Urinary bladder (tissue), 4 donors: ENCODE data around the gene CAB39. TPM values are rescaled to one million over a fixed set of nuclear protein-coding genes. Genes with fewer than 3 reads are reported as not detected.
"Not testable (repeated sequence)": the region's sequence is repeated elsewhere in the genome, so short reads cannot be mapped to it uniquely, and the experiment has no call there.

Experiments
- DNase-seq: peaks from one replicate; pipeline ENCODE4 v3.0.0-alpha.2; 2015; ENCODE audit errors: extremely low spot score
- H3K27ac ChIP-seq: one replicate; pipeline ENCODE4 v1.5.1; 2013; ENCODE audit warnings: low read depth, mild to moderate bottlenecking, moderate library complexity
- H3K36me3 ChIP-seq: one replicate; pipeline ENCODE4 v1.6.1; 2013; ENCODE audit warnings: mild to moderate bottlenecking, moderate library complexity; ENCODE audit not compliant: insufficient read depth
- H3K4me1 ChIP-seq: one replicate; pipeline ENCODE4 v1.6.1; 2013; ENCODE audit warnings: mild to moderate bottlenecking, moderate library complexity; ENCODE audit not compliant: insufficient read depth
- H3K4me3 ChIP-seq: one replicate; pipeline ENCODE4 v1.5.1; 2013; ENCODE audit warnings: low read depth, low read length
- WGBS: extraction: QIAGEN DNeasy Blood & Tissue Kit; methylation state at CpG from one replicate; pipeline ENCODE4 v1.1.7; 2013; 5-methylcytosine and 5-hydroxymethylcytosine counted together
- polyA plus RNA-seq: library from polyadenylated mRNA; stranded (reverse); fragments of 200-250 nt; gene quantifications from one replicate; pipeline ENCODE4 v1.2.3, GENCODE V29; 2013
- total RNA-seq: library from RNA; depleted of rRNA; stranded (reverse); fragments of >200 nt; gene quantifications from one replicate; pipeline ENCODE4 v1.2.3, GENCODE V29; 2014
- donor health status: healthy with polysubstance abuse.
- donor health status: healthy.

Gene CAB39
- total and polyA plus RNA-seq, 2 donors, result 42.9 to 90.5 TPM

- H3K4me3 ChIP-seq, result no peak overlapping the region
- no peak for DNase-seq
- no peak overlapping the region for H3K27ac ChIP-seq
- WGBS, result 90% methylated on average over 11 of the region's 11 CpGs
- no peaks in the 10 kb centered on the region for H3K4me1 ChIP-seq
- H3K36me3 ChIP-seq, result no peaks in the 10 kb centered on the region
Measured at GRCh38 chr2:230711224-230711623, 1.4 kb upstream of the CAB39 start.

GRCh38 chr2:230713331-230714135, 891 bp downstream of the CAB39 start:
- Histone ChIP-seq H3K4me1 (no peaks in the 10 kb centered on the region), H3K4me3 (peak overlapping the region; percentile 99), H3K36me3 (no peaks in the 10 kb centered on the region), H3K27ac (peak overlapping the region; percentile 93)
- under 1% methylated on average over 62 of the region's 62 CpGs for WGBS
- no peak for DNase-seq

GRCh38 chr2:230714136-230714480, 1.5 kb downstream of the CAB39 start:
- Histone ChIP-seq H3K36me3 (no peaks in the 10 kb centered on the region), H3K4me1 (no peaks in the 10 kb centered on the region), H3K4me3 (peak overlapping the region; percentile 99), H3K27ac (peak overlapping the region; percentile 93)
- under 1% methylated on average over 4 of the region's 4 CpGs for WGBS
- no peak for DNase-seq

GRCh38 chr2:230715201-230715600, 2.6 kb downstream of the CAB39 start:
- H3K4me3 ChIP-seq, result no peak overlapping the region
- DNase-seq, result no peak
- 71% methylated on average over 3 of the region's 3 CpGs for WGBS
- no peaks in the 10 kb centered on the region for H3K36me3 ChIP-seq
- H3K4me1 ChIP-seq, result no peaks in the 10 kb centered on the region
- no peak overlapping the region for H3K27ac ChIP-seq

- 98% methylated on average over 4 of the region's 4 CpGs for WGBS
- H3K27ac ChIP-seq, result no peak overlapping the region
- H3K36me3 ChIP-seq, result no peaks in the 10 kb centered on the region
- no peak overlapping the region for H3K4me3 ChIP-seq
- H3K4me1 ChIP-seq, result no peaks in the 10 kb centered on the region
- no peak for DNase-seq
Measured at GRCh38 chr2:230716588-230716987, 3.9 kb downstream of the CAB39 start.

- WGBS, result 59% methylated on average over 3 of the region's 3 CpGs
- Histone ChIP-seq H3K4me3 (no peak overlapping the region), H3K27ac (no peak overlapping the region), H3K4me1 (no peaks in the 10 kb centered on the region), H3K36me3 (no peaks in the 10 kb centered on the region)
- no peak for DNase-seq
Measured at GRCh38 chr2:230717600-230717999, 5.0 kb downstream of the CAB39 start.

GRCh38 chr2:230719340-230719739, 6.7 kb downstream of the CAB39 start:
- Histone ChIP-seq H3K4me3 (no peak overlapping the region), H3K4me1 (no peaks in the 10 kb centered on the region), H3K36me3 (no peaks in the 10 kb centered on the region), H3K27ac (no peak overlapping the region)
- DNase-seq, result no peak
- WGBS, result 70% methylated on average over 3 of the region's 3 CpGs

GRCh38 chr2:230721712-230722111, 9.1 kb downstream of the CAB39 start:
- H3K4me3 ChIP-seq, result no peak overlapping the region
- H3K27ac ChIP-seq, result no peak overlapping the region
- no peaks in the 10 kb centered on the region for H3K4me1 ChIP-seq
- WGBS, result 65% methylated on average over 1 of the region's 1 CpG
- DNase-seq, result no peak
- no peaks in the 10 kb centered on the region for H3K36me3 ChIP-seq

- Histone ChIP-seq H3K4me1 (no peaks in the 10 kb centered on the region), H3K27ac (no peak overlapping the region), H3K4me3 (no peak overlapping the region), H3K36me3 (no peaks in the 10 kb centered on the region)
- no peak for DNase-seq
- WGBS, result 66% methylated on average over 4 of the region's 4 CpGs
Measured at GRCh38 chr2:230722207-230722885, 9.7 kb downstream of the CAB39 start.

GRCh38 chr2:230723363-230723762, 10.7 kb downstream of the CAB39 start:
- DNase-seq, result no peak
- Histone ChIP-seq H3K4me3 (no peak overlapping the region), H3K27ac (no peak overlapping the region), H3K4me1 (no peaks in the 10 kb centered on the region), H3K36me3 (no peaks in the 10 kb centered on the region)
- 57% methylated on average over 2 of the region's 2 CpGs for WGBS

- not testable (repeated sequence) for H3K4me3 ChIP-seq, H3K27ac ChIP-seq, DNase-seq, H3K36me3 ChIP-seq, H3K4me1 ChIP-seq
- WGBS, result 97% methylated on average over 14 of the region's 14 CpGs
Measured at GRCh38 chr2:230724957-230725356, 12.3 kb downstream of the CAB39 start.

GRCh38 chr2:230731512-230731911, 18.9 kb downstream of the CAB39 start:
- no peak for DNase-seq
- Histone ChIP-seq H3K4me3 (no peak overlapping the region), H3K36me3 (no peaks in the 10 kb centered on the region), H3K27ac (no peak overlapping the region), H3K4me1 (no peaks in the 10 kb centered on the region)
- 94% methylated on average over 6 of the region's 6 CpGs for WGBS

- WGBS, result 79% methylated on average over 4 of the region's 4 CpGs
- Histone ChIP-seq H3K4me1 (peaks cover under 1% of the 10 kb centered on the region), H3K27ac (no peak overlapping the region), H3K36me3 (no peaks in the 10 kb centered on the region), H3K4me3 (no peak overlapping the region)
- no peak for DNase-seq
Measured at GRCh38 chr2:230732914-230733401, 20.3 kb downstream of the CAB39 start.
